Natural killer cell (primary cell): ENCODE data around the gene PCDHGA2. TPM values are rescaled to one million over a fixed set of nuclear protein-coding genes. Genes with fewer than 3 reads are reported as not detected.

ENCODE experiments used
- ATAC-seq, 3 donors: fragments of 150-1000 bp in 2 of 3; fragments of 200-7000 bp in 1 of 3; cut with Tn5 transposase; 1 replicate in 1 of 3; 2 replicates in 2 of 3; pipeline ENCODE4 v1.10.0; 2021; ENCODE audit warnings: mild to moderate bottlenecking in 2 of 3, moderate library complexity in 2 of 3
- DNase-seq, 2 donors: peaks; one replicate each; pipeline versions ENCODE4 v3.0.0 to v3.0.0-alpha.2; 2013 to 2021; ENCODE audit warnings: mixed read lengths in 1 of 2
- H3K27ac ChIP-seq: one replicate; pipeline ENCODE4 v1.5.1; 2013; ENCODE audit warnings: mild to moderate bottlenecking, low read length
- H3K27me3 ChIP-seq: one replicate; pipeline ENCODE4 v1.6.1; 2013; ENCODE audit warnings: low read length; ENCODE audit not compliant: control insufficient read depth, insufficient read depth
- H3K36me3 ChIP-seq: one replicate; pipeline ENCODE4 v1.6.1; 2013; ENCODE audit warnings: low read length; ENCODE audit not compliant: control insufficient read depth, insufficient read depth
- H3K4me1 ChIP-seq: one replicate; pipeline ENCODE4 v1.6.1; 2013; ENCODE audit warnings: low read length; ENCODE audit not compliant: control insufficient read depth, insufficient read depth
- H3K4me3 ChIP-seq: one replicate; pipeline ENCODE4 v1.5.1; 2013; ENCODE audit warnings: low read length
- H3K9me3 ChIP-seq: one replicate; pipeline ENCODE4 v1.6.1; 2013; ENCODE audit warnings: low read length; ENCODE audit not compliant: control insufficient read depth, insufficient read depth
- H3K27ac Mint-ChIP-seq, 2 donors: one replicate each; pipeline ENCODE4 v1.8.0; 2022; ENCODE audit warnings: mild to moderate bottlenecking in 2 of 2, mixed read lengths in 2 of 2, moderate library complexity in 1 of 2
- H3K27me3 Mint-ChIP-seq, 2 donors: one replicate each; pipeline ENCODE4 v1.8.0; 2022; ENCODE audit warnings: low read depth in 2 of 2, mixed read lengths in 2 of 2
- H3K36me3 Mint-ChIP-seq: one replicate; pipeline ENCODE4 v1.8.0; 2022; ENCODE audit warnings: mixed read lengths
- H3K4me1 Mint-ChIP-seq, 2 donors: one replicate each; pipeline ENCODE4 v1.8.0; 2022; ENCODE audit warnings: mixed read lengths in 2 of 2
- H3K4me3 Mint-ChIP-seq: one replicate; pipeline ENCODE4 v1.8.0; 2022; ENCODE audit warnings: mild to moderate bottlenecking, moderate library complexity, mixed read lengths
- H3K9me3 Mint-ChIP-seq, 2 donors: one replicate each; pipeline ENCODE4 v1.8.0; 2022; ENCODE audit warnings: mixed read lengths in 2 of 2
- WGBS: methylation state at CpG from one replicate; pipeline ENCODE4 v1.1.7; 2013; ENCODE audit warnings: missing lambda C conversion rate; ENCODE audit not compliant: insufficient coverage; 5-methylcytosine and 5-hydroxymethylcytosine counted together
- intact Hi-C: fragments of 100-400 bp; cut with micrococcal nuclease; formaldehyde crosslinking; loops from one replicate; pipeline ENCODE4 v1.14.2; 2022
- total RNA-seq, 4 donors: library from RNA; stranded (reverse); fragments of 120-200 nt in 1 of 4; gene quantifications; one replicate each; pipeline versions ENCODE4 v1.2.3 to v1.2.4, GENCODE V29; 2013 to 2022
- TF ChIP-seq, protein P1 (sequence below): fragments of 200-600 bp; IDR thresholded peaks from one replicate; pipeline ENCODE4 v1.8.0; 2022; ENCODE audit warnings: antibody characterized with exemption

PCDHGA2 gene
- total RNA-seq, 3 donors from 2014 or later (not counting 1 experiment from before 2014, with no cell fraction given), result not detected

DNA sequence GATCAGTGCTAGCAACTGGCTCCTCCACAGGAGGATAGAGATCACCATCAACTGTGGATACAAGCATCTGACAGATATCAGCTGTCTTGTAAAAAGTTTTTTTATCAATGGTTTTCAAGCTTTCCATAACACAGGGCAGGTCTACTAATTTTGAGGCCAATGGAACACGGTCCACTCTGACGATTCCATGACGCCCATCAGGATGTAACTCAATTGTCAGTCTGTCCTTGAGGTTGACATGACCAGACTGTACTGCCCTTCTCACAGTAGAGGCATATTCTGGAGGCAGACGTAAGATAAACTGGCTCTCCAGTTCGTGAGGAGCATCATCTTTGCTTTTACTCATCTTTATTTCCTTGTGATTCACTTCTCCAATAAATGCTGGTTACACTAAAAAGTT, 18.9 kb upstream of the PCDHGA2 start:
- Mint-ChIP-seq H3K4me3 (peak overlapping the region; percentile 99), H3K27ac (peak overlapping the region; percentile 100), H3K4me1 (peaks cover 31 to 41% of the 10 kb centered on the region in 2 donors), H3K27me3 (peaks cover 0 to 4% of the 10 kb centered on the region in 2 donors), H3K9me3 (peaks cover 19 to 28% of the 10 kb centered on the region in 2 donors), H3K36me3 (peaks cover 59% of the 10 kb centered on the region)
- peak overlapping the region; percentile 97 for H3K27ac ChIP-seq
- H3K4me1 ChIP-seq, result peaks cover 12% of the 10 kb centered on the region
- DNase-seq (no peak), ATAC-seq (no peak)
- peaks cover 53% of the 10 kb centered on the region for H3K9me3 ChIP-seq
- peak overlapping the region; percentile 93 for H3K4me3 ChIP-seq
- TF ChIP-seq, protein P1, sequence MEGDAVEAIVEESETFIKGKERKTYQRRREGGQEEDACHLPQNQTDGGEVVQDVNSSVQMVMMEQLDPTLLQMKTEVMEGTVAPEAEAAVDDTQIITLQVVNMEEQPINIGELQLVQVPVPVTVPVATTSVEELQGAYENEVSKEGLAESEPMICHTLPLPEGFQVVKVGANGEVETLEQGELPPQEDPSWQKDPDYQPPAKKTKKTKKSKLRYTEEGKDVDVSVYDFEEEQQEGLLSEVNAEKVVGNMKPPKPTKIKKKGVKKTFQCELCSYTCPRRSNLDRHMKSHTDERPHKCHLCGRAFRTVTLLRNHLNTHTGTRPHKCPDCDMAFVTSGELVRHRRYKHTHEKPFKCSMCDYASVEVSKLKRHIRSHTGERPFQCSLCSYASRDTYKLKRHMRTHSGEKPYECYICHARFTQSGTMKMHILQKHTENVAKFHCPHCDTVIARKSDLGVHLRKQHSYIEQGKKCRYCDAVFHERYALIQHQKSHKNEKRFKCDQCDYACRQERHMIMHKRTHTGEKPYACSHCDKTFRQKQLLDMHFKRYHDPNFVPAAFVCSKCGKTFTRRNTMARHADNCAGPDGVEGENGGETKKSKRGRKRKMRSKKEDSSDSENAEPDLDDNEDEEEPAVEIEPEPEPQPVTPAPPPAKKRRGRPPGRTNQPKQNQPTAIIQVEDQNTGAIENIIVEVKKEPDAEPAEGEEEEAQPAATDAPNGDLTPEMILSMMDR, result no peak
- intact Hi-C loops, result loop anchor here (1.0 kb wide), 1 partner anchor 245 kb away; no protein-coding TSS in a partner anchor
- H3K27me3 ChIP-seq, result no peaks in the 10 kb centered on the region
- H3K36me3 ChIP-seq, result peaks cover 7% of the 10 kb centered on the region
- WGBS, result 80% methylated on average over 5 of the region's 5 CpGs

DNA sequence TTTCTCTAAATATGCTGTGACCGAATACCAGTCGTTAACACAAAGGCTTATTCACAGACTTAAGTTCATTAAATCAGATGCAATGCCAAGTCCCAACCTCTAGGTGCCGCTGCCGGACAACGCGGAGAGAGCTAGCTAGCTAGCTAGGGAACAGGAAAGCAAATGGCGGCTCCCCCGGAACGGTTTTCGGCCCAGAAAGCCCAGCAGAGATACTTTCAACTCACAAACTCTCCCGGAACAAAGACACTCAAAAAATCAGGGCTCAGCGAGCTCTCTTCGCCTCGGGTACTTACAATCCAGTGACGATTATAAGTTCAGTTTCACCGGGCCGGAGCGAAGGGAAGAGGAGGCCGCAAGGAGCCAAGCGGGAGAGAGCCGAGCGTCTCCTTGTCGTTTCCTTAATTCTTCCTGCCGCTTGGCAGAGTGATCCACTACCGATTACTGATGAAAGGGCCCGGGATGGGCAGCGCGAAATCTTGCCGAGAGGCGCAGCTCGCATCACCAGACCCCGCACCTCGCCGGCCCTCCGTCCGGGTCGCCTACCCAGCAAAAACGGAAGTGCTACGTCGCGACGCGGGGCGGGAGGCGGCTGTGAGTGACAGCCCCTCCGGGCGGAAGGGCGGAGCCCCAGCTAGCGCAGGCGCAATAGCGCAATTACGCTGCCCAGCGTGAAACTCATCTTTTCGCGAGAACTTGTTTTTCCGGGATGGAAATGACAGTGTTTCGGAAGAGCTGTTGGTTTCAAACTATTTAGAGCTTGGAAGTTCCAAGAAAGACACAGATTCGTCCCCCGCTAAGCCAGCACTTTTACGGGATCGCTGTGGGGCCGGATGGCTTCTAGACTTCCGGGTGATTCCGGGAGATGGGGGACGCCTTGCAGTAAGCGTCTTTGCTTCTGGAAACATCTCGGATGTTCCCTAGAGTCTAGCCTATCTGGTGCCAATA, 18.1 kb upstream of the PCDHGA2 start, which contains the start of gene TAF7:
Gene TAF7 (minus strand): TSS at position 560 of the 945 bp plus-strand sequence. CDS start 740 bp downstream, outside the sequence.
- H3K36me3 ChIP-seq, result peaks cover 7% of the 10 kb centered on the region
- peak within 1 kb of the TSS; percentile 99 for H3K4me3 Mint-ChIP-seq
- peak within 1 kb of the TSS; percentile 97 for H3K27ac ChIP-seq
- peak; percentile 93 to 97 for DNase-seq
- peak; percentile 89 to 96 (median 90) for ATAC-seq
- peaks cover 51% of the 10 kb centered on the region for H3K36me3 Mint-ChIP-seq
- peaks cover 3 to 7% of the 10 kb centered on the region in 2 donors for H3K27me3 Mint-ChIP-seq
- peaks cover 31 to 34% of the 10 kb centered on the region in 2 donors for H3K4me1 Mint-ChIP-seq
- TF ChIP-seq, protein P1, result peak; percentile 81
- H3K9me3 ChIP-seq, result peaks cover 48% of the 10 kb centered on the region
- peaks cover 14 to 20% of the 10 kb centered on the region in 2 donors for H3K9me3 Mint-ChIP-seq
- no peaks in the 10 kb centered on the region for H3K27me3 ChIP-seq
- H3K4me1 ChIP-seq, result peaks cover 12% of the 10 kb centered on the region
- intact Hi-C loops, result loop anchor here (1.0 kb wide), 1 partner anchor 244 kb away; no protein-coding TSS in a partner anchor
- peak within 1 kb of the TSS; percentile 93 for H3K4me3 ChIP-seq
- H3K27ac Mint-ChIP-seq, result peak within 1 kb of the TSS; percentile 100
- WGBS, result 2% methylated on average over 67 of the region's 67 CpGs

DNA sequence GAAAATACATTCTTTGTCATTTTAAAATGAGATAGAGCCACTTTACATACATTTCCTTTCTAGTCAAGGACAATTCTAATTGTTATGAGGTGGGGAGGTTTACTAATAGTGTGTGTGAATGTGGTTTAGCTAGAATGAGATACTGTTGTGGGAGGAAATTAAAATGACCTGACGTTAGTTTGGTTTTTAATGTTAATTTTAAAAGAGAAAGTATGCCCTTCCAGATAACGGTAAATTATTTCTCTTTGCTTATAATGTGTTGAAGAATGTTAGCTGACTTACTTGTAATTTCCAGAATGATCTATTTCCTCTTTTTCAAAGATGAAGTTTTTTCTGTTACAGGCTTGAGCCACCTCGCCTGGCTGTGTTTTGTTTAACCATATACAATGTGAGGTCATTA, 16.3 kb upstream of the PCDHGA2 start:
- Mint-ChIP-seq H3K36me3 (peaks cover 46% of the 10 kb centered on the region), H3K4me1 (peaks cover 39% of the 10 kb centered on the region in 2 donors), H3K27ac (peak overlapping the region in 1 of 2 donors; percentile 100), H3K9me3 (peaks cover 11 to 17% of the 10 kb centered on the region in 2 donors), H3K27me3 (peaks cover 14 to 21% of the 10 kb centered on the region in 2 donors), H3K4me3 (peak overlapping the region; percentile 99)
- intact Hi-C loops, result no loop called here
- TF ChIP-seq, protein P1, result no peak
- ATAC-seq (no peak), DNase-seq (no peak)
- H3K4me1 ChIP-seq, result peaks cover 18% of the 10 kb centered on the region
- peaks cover 7% of the 10 kb centered on the region for H3K36me3 ChIP-seq
- H3K4me3 ChIP-seq, result no peak overlapping the region
- 71% methylated on average over 1 of the region's 3 CpGs for WGBS
- H3K27me3 ChIP-seq, result no peaks in the 10 kb centered on the region
- peaks cover 33% of the 10 kb centered on the region for H3K9me3 ChIP-seq
- no peak overlapping the region for H3K27ac ChIP-seq
